ENCODE measurements around the gene NADK2. TPM values are rescaled to one million over a fixed set of nuclear protein-coding genes. Genes with fewer than 3 reads are reported as not detected.
A peak's percentile ranks its signal among the peaks of the same experiment; 100 is the strongest.

The NADK2 gene
- total and polyA plus RNA-seq, 2 donors (not counting 3 experiments of a cell fraction or from before 2014, with no cell fraction given): 4.0 to 20.3 TPM

- Histone ChIP-seq H3K79me2 (ENCODE audit: control insufficient read depth, insufficient read depth, low read length) (peaks cover 26% of the 10 kb centered on the region), H3K9me3 (replicated peaks; ENCODE audit: control insufficient read depth, insufficient read depth, low read length) (no peaks in the 10 kb centered on the region), H3K4me1 (ENCODE audit: control insufficient read depth, extremely low read depth, insufficient read depth, low read length) (peaks cover 19% of the 10 kb centered on the region), H3K27ac (ENCODE audit: insufficient read depth, low read depth, low read length) (no peak overlapping the region), H3K4me2 (ENCODE audit: insufficient read depth, low read length) (peak overlapping the region; percentile 70), H2AFZ (ENCODE audit: low read depth, low read length) (no peak overlapping the region), H3K9ac (replicated peaks; ENCODE audit: extremely low read depth, insufficient read depth, low read length) (no peak overlapping the region), H3K36me3 (ENCODE audit: control insufficient read depth in 2 of 2, extremely low read depth in 1 of 2, insufficient read depth in 2 of 2, low read length in 2 of 2) (no peaks in the 10 kb centered on the region), H4K20me1 (replicated peaks; ENCODE audit: control insufficient read depth, extremely low read depth, insufficient read depth, low read length) (no peaks in the 10 kb centered on the region), H3K27me3 (ENCODE audit: control insufficient read depth in 2 of 2, insufficient read depth in 2 of 2, low read length in 2 of 2) (no peaks in the 10 kb centered on the region), H3K4me3 (replicated peaks in 1 of 3; ENCODE audit: insufficient read depth in 1 of 3, low read depth in 1 of 3, low read length in 3 of 3) (no peak overlapping the region), H3K9me1 (replicated peaks; ENCODE audit: control insufficient read depth, extremely low read depth, insufficient read depth, low read length) (no peaks in the 10 kb centered on the region)
- TF ChIP-seq, protein P1, sequence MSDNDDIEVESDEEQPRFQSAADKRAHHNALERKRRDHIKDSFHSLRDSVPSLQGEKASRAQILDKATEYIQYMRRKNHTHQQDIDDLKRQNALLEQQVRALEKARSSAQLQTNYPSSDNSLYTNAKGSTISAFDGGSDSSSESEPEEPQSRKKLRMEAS (IDR thresholded peaks at IDR 0.05; ENCODE audit: insufficient read depth, insufficient read length): no peak
- TF ChIP-seq FOS (IDR thresholded peaks at IDR 0.05; ENCODE audit: borderline replicate concordance, insufficient read depth, low read length) (no peak), GATA2 (IDR thresholded peaks at IDR 0.05; ENCODE audit: insufficient read depth, insufficient read length, low read depth, low read length) (no peak), MYC (IDR thresholded peaks at IDR 0.05; ENCODE audit: low read depth, low read length) (no peak), EZH2 (IDR thresholded peaks at IDR 0.05; ENCODE audit: borderline replicate concordance, low read depth, low read length, severe bottlenecking) (no peak)
- FAIRE-seq: no peak
- POLR2A ChIA-PET: no interaction called here
- no TSS peak for BruUV-seq (replicated peaks)
- dilution Hi-C loops (cut with MboI; ENCODE audit: extremely low pct_ligation_motif_present, low sequenced_read_pairs): no loop called here
- intact Hi-C loops (cut with micrococcal nuclease): loop anchor here (2.0 to 5.0 kb wide), 2 partner anchors 23 to 724 kb away; partner anchors contain the start of gene NIPBL
- no peak for DNase-seq (ENCODE audit: low read depth, low spot score)
- CTCF ChIA-PET: interaction anchor here (3.6 to 4.7 kb wide), 2 partner anchors 75 to 87 kb away, joined by 19 to 30 read pairs; partner anchors contain the start of gene NADK2
Observed at GRCh38 chr5:36153726-36154125, 88.0 kb downstream of the NADK2 start.

GRCh38 chr5:36153298-36153677, 88.4 kb downstream of the NADK2 start:
- Histone ChIP-seq H3K27me3 (ENCODE audit: control insufficient read depth in 2 of 2, insufficient read depth in 2 of 2, low read length in 2 of 2) (no peaks in the 10 kb centered on the region), H3K9ac (replicated peaks; ENCODE audit: extremely low read depth, insufficient read depth, low read length) (peak overlapping the region; percentile 38), H3K4me2 (ENCODE audit: insufficient read depth, low read length) (peak overlapping the region; percentile 70), H3K4me1 (ENCODE audit: control insufficient read depth, extremely low read depth, insufficient read depth, low read length) (peaks cover 19% of the 10 kb centered on the region), H3K27ac (ENCODE audit: insufficient read depth, low read depth, low read length) (no peak overlapping the region), H3K9me3 (replicated peaks; ENCODE audit: control insufficient read depth, insufficient read depth, low read length) (no peaks in the 10 kb centered on the region), H3K36me3 (ENCODE audit: control insufficient read depth in 2 of 2, extremely low read depth in 1 of 2, insufficient read depth in 2 of 2, low read length in 2 of 2) (no peaks in the 10 kb centered on the region), H3K9me1 (replicated peaks; ENCODE audit: control insufficient read depth, extremely low read depth, insufficient read depth, low read length) (no peaks in the 10 kb centered on the region), H3K4me3 (replicated peaks in 1 of 3; ENCODE audit: insufficient read depth in 1 of 3, low read depth in 1 of 3, low read length in 3 of 3) (peak overlapping the region in 1 of 3 experiments; percentile 84), H2AFZ (ENCODE audit: low read depth, low read length) (no peak overlapping the region), H4K20me1 (replicated peaks; ENCODE audit: control insufficient read depth, extremely low read depth, insufficient read depth, low read length) (no peaks in the 10 kb centered on the region), H3K79me2 (ENCODE audit: control insufficient read depth, insufficient read depth, low read length) (peaks cover 26% of the 10 kb centered on the region)
- TF ChIP-seq POLR2AphosphoS5 (IDR thresholded peaks at IDR 0.05; ENCODE audit: insufficient read depth, low read depth, low read length) (no peak), JUN (IDR thresholded peaks at IDR 0.05; ENCODE audit: borderline replicate concordance, insufficient read depth, insufficient read length, low read depth) (no peak), GATA2 (IDR thresholded peaks at IDR 0.05; ENCODE audit: insufficient read depth, insufficient read length, low read depth, low read length) (no peak), MYC (IDR thresholded peaks at IDR 0.05; ENCODE audit: low read depth, low read length) (no peak), CTCF (IDR thresholded peaks at IDR 0.05; ENCODE audit: extremely low read depth in 1 of 2, insufficient read depth in 1 of 2, low read depth in 1 of 2, low read length in 2 of 2) (no peak), FOS (IDR thresholded peaks at IDR 0.05; ENCODE audit: borderline replicate concordance, insufficient read depth, low read length) (no peak), EZH2 (IDR thresholded peaks at IDR 0.05; ENCODE audit: borderline replicate concordance, low read depth, low read length, severe bottlenecking) (no peak), POLR2A (IDR thresholded peaks at IDR 0.05; ENCODE audit: low read depth, low read length) (no peak)
- TF ChIP-seq, protein P1 (IDR thresholded peaks at IDR 0.05; ENCODE audit: insufficient read depth, insufficient read length): no peak
- dilution Hi-C loops (cut with MboI; ENCODE audit: extremely low pct_ligation_motif_present, low sequenced_read_pairs): no loop called here
- ChIA-PET CTCF (interaction anchor here (0.9 to 4.7 kb wide), 4 partner anchors 8 to 88 kb away, joined by 4 to 30 read pairs (median 18); partner anchors contain the start of gene NADK2), POLR2A (no interaction called here)
- no TSS peak for BruUV-seq (replicated peaks)
- DNase-seq (ENCODE audit: low read depth, low spot score) (no peak), FAIRE-seq (no peak)
- intact Hi-C loops (cut with micrococcal nuclease): loop anchor here (2.0 to 5.0 kb wide), 2 partner anchors 24 to 724 kb away; partner anchors contain the start of gene NIPBL

Data from endothelial cell of umbilical vein (primary cell).